Stomach smooth muscle (tissue), 2 donors: ENCODE measurements around the gene RAE1.

ENCODE experiments used
- H3K27ac ChIP-seq: one replicate; pipeline ENCODE4 v1.7.0; 2013; ENCODE audit warnings: mild to moderate bottlenecking, low read length, inconsistent platforms
- H3K27me3 ChIP-seq, 2 donors: one replicate each; pipeline ENCODE4 v1.7.0; 2013; ENCODE audit warnings: low read length in 2 of 2; ENCODE audit not compliant: insufficient read depth in 2 of 2, control insufficient read depth in 1 of 2
- H3K36me3 ChIP-seq, 2 donors: one replicate each; pipeline ENCODE4 v1.7.0; 2013; ENCODE audit warnings: low read length in 2 of 2; ENCODE audit not compliant: control insufficient read depth in 2 of 2, insufficient read depth in 2 of 2
- H3K4me1 ChIP-seq: one replicate; pipeline ENCODE4 v1.7.0; 2013; ENCODE audit warnings: low read length; ENCODE audit not compliant: control insufficient read depth, insufficient read depth
- H3K4me3 ChIP-seq, 2 donors: one replicate each; pipeline ENCODE4 v1.7.0; 2013; ENCODE audit warnings: low read length in 2 of 2
- H3K9ac ChIP-seq, 2 donors: one replicate each; pipeline ENCODE4 v1.7.0; 2013; ENCODE audit warnings: low read length in 2 of 2, mild to moderate bottlenecking in 1 of 2
- H3K9me3 ChIP-seq, 2 donors: one replicate each; pipeline ENCODE4 v1.7.0; 2013; ENCODE audit warnings: low read length in 2 of 2; ENCODE audit not compliant: control insufficient read depth in 2 of 2
- donor health status: healthy.
- donor health status: Pancreatic carcinoma.

The RAE1 gene

DNA sequence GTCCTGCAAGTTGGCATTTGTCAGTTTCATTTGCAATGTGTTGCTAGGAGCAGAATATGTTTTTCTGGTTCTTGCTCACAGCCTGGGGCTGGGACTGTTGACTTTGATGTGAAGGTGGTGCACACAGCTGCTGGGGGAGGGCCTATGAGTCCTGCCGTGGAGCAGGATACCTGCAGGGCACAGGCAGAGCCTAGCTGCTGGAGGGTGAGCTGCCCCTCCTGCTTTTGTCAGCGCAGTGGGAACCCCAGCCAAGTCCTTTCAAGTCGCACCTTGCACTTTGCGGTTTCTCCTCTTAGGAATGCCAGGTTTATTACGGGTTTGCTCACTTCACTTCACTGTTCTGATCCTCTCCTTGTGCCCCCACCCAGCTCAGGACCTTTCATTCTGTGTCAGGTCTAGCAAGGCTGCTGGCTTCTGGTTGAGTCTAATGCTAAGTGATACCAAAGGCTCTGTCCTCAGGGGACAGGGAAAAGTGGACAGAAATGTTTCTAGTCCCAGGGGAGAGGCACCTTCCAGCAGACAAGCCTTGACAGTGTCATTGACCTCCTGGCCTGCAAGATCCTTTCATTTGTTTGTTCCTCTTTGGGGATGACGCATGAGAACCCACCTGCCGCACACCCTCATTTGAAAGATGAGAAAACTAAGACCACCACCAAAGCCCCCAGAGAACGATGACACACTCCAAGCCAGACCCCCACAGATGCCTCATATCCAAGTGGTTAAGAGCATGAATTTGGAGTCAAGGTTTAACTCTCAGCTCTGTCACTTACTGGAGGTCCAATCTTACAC lies 24.2 kb upstream of the RAE1 start:
- no peak overlapping the region for H3K4me3 ChIP-seq
- no peak overlapping the region for H3K9ac ChIP-seq
- H3K36me3 ChIP-seq, result no peaks in the 10 kb centered on the region
- no peaks in the 10 kb centered on the region for H3K9me3 ChIP-seq
- H3K27me3 ChIP-seq, result peaks cover 7 to 20% of the 10 kb centered on the region in 2 donors
- H3K27ac ChIP-seq, result no peak overlapping the region
- H3K4me1 ChIP-seq, result no peaks in the 10 kb centered on the region

DNA sequence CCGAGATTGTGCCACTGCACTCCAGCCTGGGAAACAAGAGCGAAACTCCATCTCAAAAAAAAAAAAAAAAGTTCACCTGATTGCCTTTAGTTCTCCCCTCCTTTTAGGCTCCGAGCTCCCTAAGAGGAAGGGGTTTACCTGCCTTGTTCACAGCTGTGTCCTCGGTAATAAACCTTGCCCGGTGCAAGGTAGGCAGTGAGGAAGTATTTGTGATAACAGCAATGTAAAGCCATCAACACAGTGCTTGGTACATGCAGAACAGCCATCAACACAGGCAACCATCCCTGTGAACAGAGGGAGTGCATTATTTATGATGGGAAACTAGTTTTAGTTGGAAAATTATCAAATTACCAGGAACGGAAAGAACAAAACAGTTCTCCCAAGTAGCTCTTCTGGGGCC lies 23.2 kb upstream of the RAE1 start:
- Histone ChIP-seq H3K36me3 (no peaks in the 10 kb centered on the region), H3K9ac (no peak overlapping the region), H3K27me3 (peaks cover 4 to 21% of the 10 kb centered on the region in 2 donors), H3K9me3 (no peaks in the 10 kb centered on the region), H3K4me1 (no peaks in the 10 kb centered on the region), H3K4me3 (no peak overlapping the region), H3K27ac (no peak overlapping the region)

DNA sequence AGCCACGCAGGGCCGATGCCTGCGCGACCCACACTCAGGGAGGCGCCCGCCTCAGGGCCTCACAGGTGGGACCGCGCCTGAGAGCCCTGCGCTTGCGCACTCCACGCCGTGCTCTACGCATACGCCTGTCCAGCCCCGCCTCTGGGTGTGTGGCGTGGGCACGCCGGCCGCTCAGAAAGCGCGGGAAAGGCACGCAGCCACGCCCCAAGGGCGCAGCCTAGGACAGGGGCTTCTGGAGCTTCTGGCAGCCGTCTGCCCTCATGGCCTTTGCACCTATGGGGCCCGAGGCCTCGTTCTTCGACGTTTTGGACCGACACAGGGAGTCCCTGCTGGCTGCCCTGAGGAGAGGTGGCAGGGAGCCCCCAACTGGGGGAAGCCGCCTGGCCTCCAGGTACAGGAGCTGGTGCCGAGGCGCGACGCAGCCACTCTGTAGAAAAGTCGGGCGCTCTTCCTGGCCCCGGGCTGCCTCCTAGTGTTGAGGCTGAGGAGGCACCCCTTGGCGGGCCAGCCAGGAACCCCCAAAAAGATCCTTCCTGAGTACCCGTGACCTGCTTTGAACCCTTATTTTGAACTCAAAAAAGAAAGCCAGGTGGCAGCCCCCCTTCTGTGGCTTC lies 21.3 kb upstream of the RAE1 start, which contains the start of gene SPO11:
TSS of gene SPO11 (plus strand) at position 196 of the 614 bp plus-strand sequence. CDS start at position 261, 65 bp downstream.
- Histone ChIP-seq H3K4me1 (no peaks in the 10 kb centered on the region), H3K4me3 (no peak within 1 kb of the TSS), H3K9ac (no peak within 1 kb of the TSS), H3K27ac (no peak within 1 kb of the TSS), H3K27me3 (peaks cover 4 to 21% of the 10 kb centered on the region in 2 donors), H3K36me3 (no peaks in the 10 kb centered on the region), H3K9me3 (no peaks in the 10 kb centered on the region)

DNA sequence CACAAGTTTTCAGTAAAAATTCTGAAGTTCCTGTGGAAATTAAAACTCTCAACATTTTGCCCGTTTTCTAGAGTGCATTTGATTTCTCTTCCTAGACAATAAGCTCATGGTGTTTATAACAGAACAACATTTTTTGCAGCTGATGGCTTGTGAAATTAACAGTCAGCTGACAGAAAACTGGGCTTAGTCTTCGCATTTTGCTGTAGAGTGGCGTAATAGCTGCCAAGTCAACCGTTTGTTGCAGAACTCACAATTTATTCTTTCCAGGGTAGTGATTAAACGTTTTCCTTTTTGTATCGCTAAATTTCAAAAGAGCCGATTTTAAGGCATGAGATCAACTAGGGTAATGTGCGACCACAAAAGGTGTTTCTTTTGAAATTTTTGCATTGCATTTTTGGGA lies 20.1 kb upstream of the RAE1 start:
- H3K4me3 ChIP-seq, result no peak overlapping the region
- H3K4me1 ChIP-seq, result no peaks in the 10 kb centered on the region
- peaks cover 4 to 23% of the 10 kb centered on the region in 2 donors for H3K27me3 ChIP-seq
- H3K27ac ChIP-seq, result no peak overlapping the region
- no peaks in the 10 kb centered on the region for H3K9me3 ChIP-seq
- no peaks in the 10 kb centered on the region for H3K36me3 ChIP-seq
- H3K9ac ChIP-seq, result no peak overlapping the region

DNA sequence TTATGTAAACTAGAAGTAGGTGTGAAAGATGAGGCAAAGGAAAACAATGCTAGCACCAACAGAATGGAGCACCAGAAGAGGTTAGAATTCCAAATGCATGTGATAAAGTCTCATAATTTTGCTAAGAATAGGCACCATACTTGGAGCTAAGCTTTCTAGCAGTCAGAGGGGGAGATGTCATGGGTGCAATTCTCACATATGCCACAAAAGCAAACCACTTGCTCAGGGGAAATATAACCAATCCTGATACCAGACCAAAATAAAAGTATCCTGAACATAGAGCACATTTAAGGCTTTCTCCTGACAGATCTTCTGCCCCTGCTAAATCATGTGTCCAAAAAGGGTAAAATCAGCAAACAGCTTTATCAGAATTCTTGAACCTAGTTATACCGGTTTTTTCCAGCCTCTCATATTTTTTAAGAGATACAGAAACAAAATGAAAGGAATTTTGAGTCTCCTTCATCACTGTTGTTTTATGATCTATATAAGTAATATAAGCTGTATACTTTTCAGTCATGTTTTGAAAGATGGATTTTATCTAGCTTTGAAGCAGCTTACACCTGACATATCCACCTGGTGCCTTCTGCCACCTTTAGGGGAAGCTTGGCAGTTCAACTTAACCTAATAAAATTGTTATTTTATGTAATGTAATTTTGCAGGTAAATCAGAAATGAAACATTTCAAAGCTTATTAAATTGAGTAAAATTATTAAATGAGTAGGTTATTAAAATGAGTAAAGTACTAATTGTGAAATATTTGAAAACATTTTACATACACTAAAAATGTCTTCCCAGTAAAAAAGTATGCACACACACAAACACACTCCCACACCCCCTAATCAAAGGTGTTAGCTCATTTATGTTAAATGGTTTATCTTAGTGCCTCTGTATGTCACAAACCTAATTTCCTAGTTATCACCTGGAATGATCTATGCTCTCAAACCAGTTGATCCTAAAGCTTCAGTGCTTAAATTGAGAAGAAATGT lies 18.7 kb upstream of the RAE1 start:
- H3K9me3 ChIP-seq, result no peaks in the 10 kb centered on the region
- H3K36me3 ChIP-seq, result no peaks in the 10 kb centered on the region
- no peaks in the 10 kb centered on the region for H3K4me1 ChIP-seq
- H3K27me3 ChIP-seq, result peaks cover 8 to 27% of the 10 kb centered on the region in 2 donors
- H3K9ac ChIP-seq, result no peak overlapping the region
- no peak overlapping the region for H3K4me3 ChIP-seq
- no peak overlapping the region for H3K27ac ChIP-seq

DNA sequence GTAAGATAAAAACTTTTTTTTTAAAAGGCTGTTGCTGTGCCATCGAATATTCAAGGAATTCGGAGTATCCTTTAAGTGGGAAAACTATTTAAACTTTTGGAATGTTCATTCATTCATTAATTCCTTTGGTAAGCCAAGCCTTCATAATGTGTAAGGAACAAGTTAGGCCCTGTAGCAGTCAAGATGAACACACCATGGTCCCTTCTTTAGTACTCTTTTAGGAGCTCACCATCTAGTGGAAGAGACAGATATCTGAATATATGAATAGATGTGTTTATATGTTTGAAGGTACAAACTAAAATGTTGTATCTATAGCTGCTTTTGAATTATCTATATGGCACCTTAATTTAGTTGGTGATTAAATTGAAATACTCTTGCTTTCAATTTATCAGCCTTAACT lies 15.7 kb upstream of the RAE1 start:
- Histone ChIP-seq H3K9ac (no peak overlapping the region), H3K36me3 (no peaks in the 10 kb centered on the region), H3K9me3 (no peaks in the 10 kb centered on the region), H3K27ac (no peak overlapping the region), H3K27me3 (peaks cover 3 to 22% of the 10 kb centered on the region in 2 donors), H3K4me3 (no peak overlapping the region), H3K4me1 (no peaks in the 10 kb centered on the region)

DNA sequence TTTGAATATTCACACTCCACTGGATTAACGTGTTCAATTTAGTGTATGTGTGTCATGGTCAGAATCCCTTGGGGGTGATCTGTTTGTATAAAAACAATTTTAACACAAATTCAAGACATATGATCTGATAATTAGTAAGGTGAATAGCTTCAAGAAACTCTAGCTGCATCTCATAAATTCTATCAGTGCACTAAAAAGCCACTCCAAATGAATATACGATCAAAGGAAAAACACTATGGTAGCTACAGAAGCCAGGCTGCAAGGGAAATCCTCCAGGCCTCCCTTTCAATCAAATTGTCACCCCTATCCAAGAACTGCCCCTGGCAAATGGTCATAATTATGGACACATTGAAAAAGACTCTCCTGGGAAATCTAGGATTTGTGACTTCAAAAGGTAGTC lies 9.4 kb upstream of the RAE1 start:
- no peaks in the 10 kb centered on the region for H3K36me3 ChIP-seq
- H3K4me1 ChIP-seq, result no peaks in the 10 kb centered on the region
- no peak overlapping the region for H3K4me3 ChIP-seq
- no peak overlapping the region for H3K27ac ChIP-seq
- no peak overlapping the region for H3K9ac ChIP-seq
- peaks cover under 1 to 10% of the 10 kb centered on the region in 2 donors for H3K27me3 ChIP-seq
- H3K9me3 ChIP-seq, result no peaks in the 10 kb centered on the region

DNA sequence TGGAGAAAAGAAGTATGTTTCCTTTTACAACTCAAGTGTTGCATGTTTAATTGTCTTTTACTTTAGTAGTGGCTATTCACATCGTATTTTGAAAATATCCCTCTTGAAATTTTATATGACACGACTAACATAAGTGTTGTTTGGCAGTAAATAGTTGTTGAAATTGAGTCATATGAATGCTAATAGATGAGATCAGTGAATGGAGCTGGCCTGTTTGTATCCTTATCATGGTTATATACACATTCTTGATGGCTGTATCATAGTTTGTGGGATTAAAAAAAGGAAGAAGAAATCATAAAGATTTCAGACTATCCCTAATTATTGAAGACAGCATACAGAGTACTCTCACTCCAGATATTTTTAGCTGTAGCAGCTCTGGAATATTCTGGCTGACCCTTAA lies 8.2 kb upstream of the RAE1 start:
- Histone ChIP-seq H3K9me3 (no peaks in the 10 kb centered on the region), H3K4me1 (no peaks in the 10 kb centered on the region), H3K27me3 (peaks cover 1 to 7% of the 10 kb centered on the region in 2 donors), H3K36me3 (no peaks in the 10 kb centered on the region), H3K9ac (no peak overlapping the region), H3K4me3 (no peak overlapping the region), H3K27ac (no peak overlapping the region)

DNA sequence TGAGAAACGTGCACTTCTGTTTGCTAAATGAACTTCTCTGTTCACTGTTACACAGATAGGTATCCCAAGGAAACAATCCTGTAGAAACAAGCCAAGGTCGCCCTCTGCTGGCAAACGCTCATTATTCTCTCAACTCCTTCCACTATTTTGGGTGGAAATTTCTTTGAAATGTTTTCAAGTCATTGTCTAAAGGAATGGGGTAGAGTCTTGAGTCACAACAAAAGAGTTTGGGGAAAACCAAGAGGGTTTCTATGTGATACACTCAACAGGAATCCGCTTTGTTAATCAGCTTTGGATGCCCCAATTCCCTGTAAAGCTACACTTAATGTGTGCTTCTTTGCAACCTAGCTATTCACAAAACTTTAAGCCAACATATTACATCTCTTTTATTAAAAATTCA lies 4.6 kb upstream of the RAE1 start:
- Histone ChIP-seq H3K36me3 (no peaks in the 10 kb centered on the region), H3K4me1 (peaks cover 2% of the 10 kb centered on the region), H3K4me3 (no peak overlapping the region)

DNA sequence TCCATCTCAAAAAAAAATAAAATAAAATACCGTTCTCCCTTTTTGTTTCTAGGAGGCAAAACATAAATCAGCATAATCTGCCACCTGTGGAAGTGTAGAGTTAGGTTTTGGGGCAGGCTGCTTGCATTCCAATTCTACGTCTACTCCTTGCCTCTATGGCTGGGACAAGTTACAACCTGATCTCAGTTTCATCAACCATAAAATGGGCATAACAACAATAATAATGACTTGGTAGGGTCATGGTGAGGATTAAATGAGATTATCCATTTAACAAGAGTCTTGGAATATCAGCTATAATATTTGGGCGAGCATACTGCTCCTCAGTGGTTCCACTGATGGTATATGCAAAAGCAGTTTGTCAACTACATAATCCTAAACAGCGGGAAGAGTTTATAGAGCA lies 3.7 kb upstream of the RAE1 start:
- peaks cover 4% of the 10 kb centered on the region in 2 donors for H3K27me3 ChIP-seq
- no peaks in the 10 kb centered on the region for H3K36me3 ChIP-seq
- H3K4me1 ChIP-seq, result peaks cover 10% of the 10 kb centered on the region
- H3K9ac ChIP-seq, result no peak overlapping the region
- H3K27ac ChIP-seq, result no peak overlapping the region
- no peak overlapping the region for H3K4me3 ChIP-seq
- H3K9me3 ChIP-seq, result no peaks in the 10 kb centered on the region

More for the DNA sequence above, 4.6 kb upstream of the RAE1 start:
- Histone ChIP-seq H3K27me3 (peaks cover 4% of the 10 kb centered on the region in 2 donors), H3K27ac (no peak overlapping the region), H3K9me3 (no peaks in the 10 kb centered on the region), H3K9ac (no peak overlapping the region)
